Measurements from ENCODE around the gene CACNA2D2.
A peak's percentile ranks its signal among the peaks of the same experiment; 100 is the strongest.

CACNA2D2 gene

GRCh38 chr3:50389414-50389767 is 114.0 kb downstream of the CACNA2D2 start:
- DNase-seq: no peak

- no peak for DNase-seq
These were observed 114.6 kb downstream of the CACNA2D2 start for GRCh38 chr3:50388720-50389413.

- no peak for DNase-seq
These were observed 115.3 kb downstream of the CACNA2D2 start for GRCh38 chr3:50388016-50388719.

GRCh38 chr3:50385754-50386153 is 117.7 kb downstream of the CACNA2D2 start:
- no peak for DNase-seq

- no peak for DNase-seq
These were observed 119.7 kb downstream of the CACNA2D2 start for GRCh38 chr3:50383750-50384149.

GRCh38 chr3:50382722-50383121 is 120.7 kb downstream of the CACNA2D2 start:
- no peak for DNase-seq

GRCh38 chr3:50381383-50381782 is 122.1 kb downstream of the CACNA2D2 start:
- no peak for DNase-seq

- no peak for DNase-seq
These were observed 122.9 kb downstream of the CACNA2D2 start for GRCh38 chr3:50380405-50381085.

GRCh38 chr3:50378757-50379156 is 124.7 kb downstream of the CACNA2D2 start:
- DNase-seq: no peak

- no peak for DNase-seq
These were observed 125.4 kb downstream of the CACNA2D2 start for GRCh38 chr3:50378024-50378423.

- DNase-seq: no peak
These were observed 128.0 kb downstream of the CACNA2D2 start for GRCh38 chr3:50375258-50375931.

- DNase-seq: no peak
These were observed 128.8 kb downstream of the CACNA2D2 start for GRCh38 chr3:50374363-50375257.

GRCh38 chr3:50373146-50374051 is 130.0 kb downstream of the CACNA2D2 start:
- DNase-seq: no peak

- DNase-seq: no peak
These were observed 131.1 kb downstream of the CACNA2D2 start for GRCh38 chr3:50372349-50372748.

- no peak for DNase-seq
These were observed 132.2 kb downstream of the CACNA2D2 start for GRCh38 chr3:50371133-50371685.

GRCh38 chr3:50370594-50370993 is 132.8 kb downstream of the CACNA2D2 start:
- DNase-seq: no peak

GRCh38 chr3:50369012-50369670 is 134.3 kb downstream of the CACNA2D2 start:
- DNase-seq: no peak

GRCh38 chr3:50365842-50366220 is 137.6 kb downstream of the CACNA2D2 start:
- no peak for DNase-seq

- DNase-seq: peak; percentile 76
These were observed 138.2 kb downstream of the CACNA2D2 start for GRCh38 chr3:50365080-50365841.

All from NCI-H1048 (cell line).